GM12878 (cell line): ENCODE data around the gene CCN6. TPM values are rescaled to one million over a fixed set of nuclear protein-coding genes. Genes with fewer than 3 reads are reported as not detected.

ENCODE experiments used
- ATAC-seq: fragments of 200-7000 bp; cut with Tn5 transposase; 3 replicates; pipeline ENCODE4 v1.9.1; 2020; ENCODE audit warnings: mild to moderate bottlenecking, moderate library complexity
- Bru-seq: library from RNA; stranded (reverse); fragments of 400-500 nt; gene quantifications from one replicate; lab custom pipeline; 2021; lab: Mats Ljungman, UMichigan
- BruChase-seq, 2 experiments: library from RNA; stranded (reverse); fragments of 400-500 nt; gene quantifications; one replicate each; lab custom pipeline; 2021; lab: Mats Ljungman, UMichigan
- BruUV-seq: library from RNA; stranded (reverse); fragments of 400-500 nt; replicated peaks from 2 replicates; lab custom pipeline; 2021; lab: Mats Ljungman, UMichigan
- CTCF ChIA-PET: fragments of 300-600 bp; sonication (Branson Sonifier 250); formaldehyde crosslinking; extraction: SDS; loops from one replicate; lab custom pipeline; 2021; ENCODE audit warnings: inconsistent platforms; lab: Yijun Ruan, JAX
- POLR2A ChIA-PET: fragments of 350-600 bp; formaldehyde crosslinking; extraction: SDS; loops from one replicate; lab custom pipeline; 2021; ENCODE audit warnings: inconsistent platforms; lab: Charles Lee
- RAD21 ChIA-PET: fragments of 300-600 bp; sonication (Branson Sonifier 250); formaldehyde crosslinking; loops from one replicate; lab custom pipeline; 2023; ENCODE audit warnings: antibody characterized with exemption; ENCODE audit not compliant: unreplicated experiment; lab: Charles Lee
- SMC1A ChIA-PET: fragments of 300-600 bp; sonication (Branson Sonifier 250); formaldehyde crosslinking; loops from one replicate; lab custom pipeline; 2023; ENCODE audit not compliant: unreplicated experiment, uncharacterized antibody; lab: Charles Lee
- DNase-seq: peaks from one replicate; pipeline ENCODE4 v3.0.0-alpha.2; 2011; ENCODE audit warnings: low read depth, low spot score
- FAIRE-seq: peaks from 3 replicates; lab custom pipeline; 2011; peaks lifted over from hg19 to GRCh38; lab: Jason Lieb, UNC
- H2AFZ ChIP-seq: 2 replicates; pipeline ENCODE4 v1.6.0; 2011; ENCODE audit warnings: low read depth, low read length, control low read depth; ENCODE audit not compliant: control insufficient read depth
- H3K27ac ChIP-seq: 2 replicates; pipeline ENCODE4 v1.5.1; 2011; ENCODE audit warnings: control low read depth; ENCODE audit not compliant: control insufficient read depth, insufficient read depth
- H3K27me3 ChIP-seq, 2 experiments: replicated peaks in 1 of 2; 2 replicates each; pipeline versions ENCODE4 v1.6.0 to v1.6.1; 2011; ENCODE audit warnings: low read length in 1 of 2; ENCODE audit not compliant: control insufficient read depth in 2 of 2, insufficient read depth in 2 of 2
- H3K36me3 ChIP-seq, 2 experiments: 2 replicates each; pipeline ENCODE4 v1.5.1; 2011; ENCODE audit warnings: low read length in 1 of 2; ENCODE audit not compliant: control insufficient read depth in 2 of 2, insufficient read depth in 2 of 2
- H3K4me1 ChIP-seq: 2 replicates; pipeline ENCODE4 v1.6.1; 2011; ENCODE audit warnings: mild to moderate bottlenecking, low read length, moderate library complexity, mixed read lengths; ENCODE audit not compliant: control insufficient read depth, insufficient read depth
- H3K4me2 ChIP-seq: 2 replicates; pipeline ENCODE4 v1.6.0; 2011; ENCODE audit warnings: control low read depth; ENCODE audit not compliant: control insufficient read depth, insufficient read depth
- H3K4me3 ChIP-seq: fragments of 200-600 bp; sonication (generic); 2 replicates; pipeline ENCODE4 v1.5.1; 2016
- H3K79me2 ChIP-seq: 2 replicates; pipeline ENCODE4 v1.6.0; 2011; ENCODE audit warnings: low read length; ENCODE audit not compliant: control insufficient read depth, insufficient read depth
- H3K9ac ChIP-seq: 2 replicates; pipeline ENCODE4 v1.8.0; 2011; ENCODE audit warnings: low read length, control low read depth, mixed read lengths; ENCODE audit not compliant: control insufficient read depth, insufficient read depth
- H3K9me3 ChIP-seq: replicated peaks from 3 replicates; pipeline ENCODE4 v1.5.1; 2011; ENCODE audit warnings: mild to moderate bottlenecking, low read length; ENCODE audit not compliant: control insufficient read depth, insufficient read depth
- H4K20me1 ChIP-seq: 2 replicates; pipeline ENCODE4 v1.6.0; 2011; ENCODE audit not compliant: control insufficient read depth, insufficient read depth
- CHD2 ChIP-seq: IDR thresholded peaks from 2 replicates; pipeline ENCODE4 v1.6.1; 2011; ENCODE audit warnings: low read depth, low read length, improper control_type of control experiment, borderline replicate concordance
- ESRRA ChIP-seq: IDR thresholded peaks from 2 replicates; pipeline ENCODE4 v1.6.1; 2012; ENCODE audit warnings: mild to moderate bottlenecking, low read length, improper control_type of control experiment
- MYB ChIP-seq: fragments of 150-350 bp; IDR thresholded peaks from 2 replicates; pipeline ENCODE4 v1.6.1; 2014; ENCODE audit warnings: mild to moderate bottlenecking, low read depth, low read length, borderline replicate concordance
- MYC ChIP-seq: IDR thresholded peaks from 2 replicates; pipeline ENCODE4 v1.6.1; 2011; ENCODE audit warnings: mild to moderate bottlenecking, low read length, moderate library complexity, inconsistent platforms; ENCODE audit not compliant: insufficient read depth, insufficient replicate concordance, insufficient read length, severe bottlenecking
- NFXL1 ChIP-seq: fragments of 450-650 bp; IDR thresholded peaks from 2 replicates; pipeline ENCODE4 v1.6.1; 2017; ENCODE audit warnings: antibody characterized with exemption, mild to moderate bottlenecking, borderline replicate concordance
- NFYB ChIP-seq: IDR thresholded peaks from 2 replicates; pipeline ENCODE4 v1.6.1; 2011; ENCODE audit warnings: low read depth, mild to moderate bottlenecking, low read length, improper control_type of control experiment, moderate library complexity; ENCODE audit not compliant: insufficient read depth
- RAD51 ChIP-seq: fragments of 450-650 bp; IDR thresholded peaks from 2 replicates; pipeline ENCODE4 v1.6.1; 2016; ENCODE audit warnings: moderate library complexity, mild to moderate bottlenecking, inconsistent platforms
- SMAD1 ChIP-seq: fragments of 450-650 bp; IDR thresholded peaks from 2 replicates; pipeline ENCODE4 v1.6.1; 2018; ENCODE audit warnings: mild to moderate bottlenecking, low read depth; ENCODE audit not compliant: partially characterized antibody
- SMAD5 ChIP-seq: IDR thresholded peaks from 2 replicates; pipeline ENCODE4 v1.6.1; 2016; ENCODE audit warnings: antibody characterized with exemption, low read depth
- SP1 ChIP-seq: IDR thresholded peaks from one replicate; pipeline ENCODE4 v1.6.1; 2011; ENCODE audit warnings: low read depth, low read length
- SREBF1 ChIP-seq: IDR thresholded peaks from 2 replicates; pipeline ENCODE4 v1.6.1; 2012; ENCODE audit warnings: mild to moderate bottlenecking, low read length
- TAF1 ChIP-seq: IDR thresholded peaks from 2 replicates; pipeline ENCODE4 v1.6.1; 2011; ENCODE audit warnings: mild to moderate bottlenecking, low read depth, low read length, borderline replicate concordance
- TARDBP ChIP-seq: IDR thresholded peaks from 2 replicates; pipeline ENCODE4 v1.6.1; 2016; ENCODE audit warnings: borderline replicate concordance
- TBL1XR1 ChIP-seq: IDR thresholded peaks from 2 replicates; pipeline ENCODE4 v1.6.1; 2012; ENCODE audit warnings: low read depth, low read length, improper control_type of control experiment
- ZNF217 ChIP-seq: fragments of 450-650 bp; IDR thresholded peaks from 2 replicates; pipeline ENCODE4 v1.6.1; 2017; ENCODE audit warnings: antibody characterized with exemption, mild to moderate bottlenecking
- ZZZ3 ChIP-seq: IDR thresholded peaks from 2 replicates; pipeline ENCODE4 v1.6.1; 2011; ENCODE audit warnings: low read depth; ENCODE audit not compliant: control insufficient read depth, insufficient read length
- WGBS: methylation state at CpG from one replicate; pipeline ENCODE4 v1.1.6; 2016; ENCODE audit warnings: low lambda C conversion rate; ENCODE audit not compliant: insufficient replicate concordance, insufficient coverage; ENCODE audit errors: missing lambda C conversion rate; 5-methylcytosine and 5-hydroxymethylcytosine counted together
- in situ Hi-C: fragments of 300-500 bp; cut with MboI; formaldehyde crosslinking; loops from 9 replicates; pipeline ENCODE4 v1.14.3; 2018; ENCODE audit warnings: mixed read lengths
- intact Hi-C: fragments of 100-400 bp; cut with micrococcal nuclease; formaldehyde crosslinking; loops from one replicate; pipeline ENCODE4 v1.14.2; 2022; ENCODE audit not compliant: unreplicated experiment
- long read RNA-seq, 2 experiments: library from polyadenylated mRNA; unstranded; transcript quantifications; one replicate each; pipeline ENCODE4 v2.0.0, GENCODE V29; 2019 to 2020
- polyA minus RNA-seq, 3 experiments: library from RNA; depleted of rRNA, polyadenylated mRNA; stranded (reverse); fragments of >200 nt; gene quantifications; 2 replicates each; pipeline ENCODE4 v1.2.3, GENCODE V29; 2011
- polyA plus RNA-seq, 11 experiments: library from polyadenylated mRNA; depleted of rRNA in 4 of 11; unstranded in 6 of 11; stranded (reverse) in 5 of 11; fragments of >200 nt; fragmentation: Nextera tagmentation in 4 of 11; fragmentation: Illumina TruSeq in 1 of 11; extraction: Ambion mirVana in 4 of 11; extraction: Trizol in 1 of 11; gene quantifications; 1 replicate in 1 of 11; 2 replicates in 10 of 11; pipeline versions ENCODE4 v1.2.1 to v1.2.3, GENCODE V29; 2011 to 2016; ENCODE audit warnings: inconsistent platforms in 2 of 11, missing spikeins in 2 of 11, low read depth in 1 of 11
- total RNA-seq, 4 experiments: library from RNA; depleted of rRNA in 3 of 4; stranded (reverse); fragments of >200 nt in 3 of 4; fragmentation: Illumina TruSeq in 1 of 4; extraction: Trizol in 1 of 4; gene quantifications; 2 replicates each; pipeline versions ENCODE4 v1.2.1 to v1.2.3, GENCODE V29; 2013 to 2021
- TF ChIP-seq, protein P1 (sequence below): fragments of 450-650 bp; IDR thresholded peaks from 2 replicates; pipeline ENCODE4 v1.6.1; 2016; ENCODE audit warnings: mild to moderate bottlenecking
- TF ChIP-seq, protein P2 (sequence below): IDR thresholded peaks from 2 replicates; pipeline ENCODE4 v1.6.1; 2012; ENCODE audit warnings: low read depth, low read length, improper control_type of control experiment

The CCN6 gene
- total RNA-seq (2013; cell fraction: nucleolus; rRNA removed): not detected in 2 replicates
- not detected in 2 replicates for total RNA-seq (2014; rRNA removed)
- not detected in 2 replicates for total RNA-seq (2014; rRNA removed; fragmentation: Illumina TruSeq; extraction: Trizol)
- total RNA-seq (2021): not detected in 2 replicates
- polyA plus RNA-seq (2011; ENCODE audit: low read depth): not detected
- polyA plus RNA-seq (2011; rRNA removed): 0.05 TPM in 1 of 2 replicates, not detected in the other
- polyA plus RNA-seq (2011; cell fraction: cytosol; rRNA removed): not detected in 2 replicates
- not detected in 2 replicates for polyA plus RNA-seq (2011; cell fraction: nucleus; rRNA removed)
- 0.06 and 0.18 TPM in 2 replicates for polyA plus RNA-seq (2012)
- polyA plus RNA-seq (2014; fragmentation: Illumina TruSeq; extraction: Trizol): not detected in 2 replicates
- under 1 TPM; 0.19 to 0.24 TPM for polyA plus RNA-seq (2014; fragmentation: Nextera tagmentation; extraction: Ambion mirVana)
- polyA plus RNA-seq (2014; rRNA removed): not detected in 2 replicates
- polyA plus RNA-seq (2016; fragmentation: Nextera tagmentation; extraction: Ambion mirVana): under 1 TPM; 0.14 to 0.24 TPM
- polyA minus RNA-seq (2011; rRNA and poly(A)+ RNA removed): not detected in 2 replicates
- polyA minus RNA-seq (2011; cell fraction: cytosol; rRNA and poly(A)+ RNA removed): not detected in 2 replicates
- not detected in 2 replicates for polyA minus RNA-seq (2011; cell fraction: nucleus; rRNA and poly(A)+ RNA removed)
- Bru-seq, nascent RNA: percentile 5 among the genes with signal in this experiment
- percentile 6 among the genes with signal in this experiment for BruChase-seq, experiment 1, labeled RNA remaining after a 6-hour chase
- BruChase-seq, experiment 2, labeled RNA remaining after a 2-hour chase: not detected
- long read RNA-seq, experiment 1: 0 reads
- long read RNA-seq, experiment 2: 0 reads

DNA sequence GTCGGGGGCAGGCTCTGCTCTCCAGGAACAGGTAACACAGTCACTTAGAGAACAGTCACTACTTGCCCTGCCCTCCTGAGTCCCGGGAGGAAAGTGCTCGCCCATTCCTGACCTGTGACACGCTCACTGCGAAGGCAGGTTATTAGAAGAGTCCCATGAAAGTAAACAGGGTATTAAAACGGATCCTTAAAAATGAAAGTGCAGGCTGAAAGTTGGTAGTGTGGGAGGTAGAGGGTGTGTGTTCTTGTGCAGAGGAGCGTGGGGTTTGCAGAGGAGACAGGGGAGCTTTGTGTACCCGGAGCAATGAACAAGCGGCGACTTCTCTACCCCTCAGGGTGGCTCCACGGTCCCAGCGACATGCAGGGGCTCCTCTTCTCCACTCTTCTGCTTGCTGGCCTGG lies at the start of gene CCN6:
Gene CCN6 (plus strand): TSS at position 104 of the 400 bp plus-strand sequence. CDS start 254 bp downstream, at position 358.
- in situ Hi-C loops (no loop called here), intact Hi-C loops (no loop called here)
- Histone ChIP-seq H3K79me2 (no peaks in the 10 kb centered on the region), H4K20me1 (no peaks in the 10 kb centered on the region), H3K4me3 (no peak within 1 kb of the TSS), H3K4me1 (no peaks in the 10 kb centered on the region), H3K9me3 (no peaks in the 10 kb centered on the region), H3K4me2 (no peak within 1 kb of the TSS), H2AFZ (no peak within 1 kb of the TSS), H3K27ac (no peak within 1 kb of the TSS), H3K36me3 (no peaks in the 10 kb centered on the region), H3K27me3 (no peaks in the 10 kb centered on the region), H3K9ac (no peak within 1 kb of the TSS)
- ATAC-seq (no peak), FAIRE-seq (no peak), DNase-seq (no peak)
- TF ChIP-seq NFYB (no peak), TAF1 (no peak), TBL1XR1 (no peak), ESRRA (no peak), CHD2 (no peak), SREBF1 (no peak), SMAD5 (no peak), MYC (no peak), ZNF217 (no peak), NFXL1 (no peak), SMAD1 (no peak), SP1 (no peak), RAD51 (no peak), MYB (no peak), ZZZ3 (no peak), TARDBP (no peak)
- TF ChIP-seq, protein P1, sequence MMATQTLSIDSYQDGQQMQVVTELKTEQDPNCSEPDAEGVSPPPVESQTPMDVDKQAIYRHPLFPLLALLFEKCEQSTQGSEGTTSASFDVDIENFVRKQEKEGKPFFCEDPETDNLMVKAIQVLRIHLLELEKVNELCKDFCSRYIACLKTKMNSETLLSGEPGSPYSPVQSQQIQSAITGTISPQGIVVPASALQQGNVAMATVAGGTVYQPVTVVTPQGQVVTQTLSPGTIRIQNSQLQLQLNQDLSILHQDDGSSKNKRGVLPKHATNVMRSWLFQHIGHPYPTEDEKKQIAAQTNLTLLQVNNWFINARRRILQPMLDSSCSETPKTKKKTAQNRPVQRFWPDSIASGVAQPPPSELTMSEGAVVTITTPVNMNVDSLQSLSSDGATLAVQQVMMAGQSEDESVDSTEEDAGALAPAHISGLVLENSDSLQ: no peak
- TF ChIP-seq, protein P2, sequence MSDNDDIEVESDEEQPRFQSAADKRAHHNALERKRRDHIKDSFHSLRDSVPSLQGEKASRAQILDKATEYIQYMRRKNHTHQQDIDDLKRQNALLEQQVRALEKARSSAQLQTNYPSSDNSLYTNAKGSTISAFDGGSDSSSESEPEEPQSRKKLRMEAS: no peak
- ChIA-PET SMC1A (interaction anchor here (1.0 kb wide), 1 partner anchor 424 kb away, joined by 3 read pairs; no protein-coding TSS in a partner anchor), POLR2A (no interaction called here), CTCF (interaction anchor here (0.6 to 0.8 kb wide), 2 partner anchors 44 to 109 kb away, joined by 3 read pairs; no protein-coding TSS in a partner anchor), RAD21 (no interaction called here)
- no TSS peak for BruUV-seq
- 51% methylated on average over 12 of the region's 12 CpGs for WGBS
